ENCODE results near the gene HLA-DMB. TPM values are rescaled to one million over a fixed set of nuclear protein-coding genes. Genes with fewer than 3 reads are reported as not detected.

Gene HLA-DMB
- total RNA-seq (2014; rRNA removed; shearing (Covaris generic)): 2.5 and 3.1 TPM in 2 replicates

GRCh38 chr6:32940656-32941213 is at the start of gene HLA-DMB:
Gene HLA-DMB, minus strand, starts transcription at chr6:32941028. Its CDS starts 221 bp downstream, at chr6:32940807.
- DNase-seq (ENCODE audit: low read depth): peak; percentile 76

DNA sequence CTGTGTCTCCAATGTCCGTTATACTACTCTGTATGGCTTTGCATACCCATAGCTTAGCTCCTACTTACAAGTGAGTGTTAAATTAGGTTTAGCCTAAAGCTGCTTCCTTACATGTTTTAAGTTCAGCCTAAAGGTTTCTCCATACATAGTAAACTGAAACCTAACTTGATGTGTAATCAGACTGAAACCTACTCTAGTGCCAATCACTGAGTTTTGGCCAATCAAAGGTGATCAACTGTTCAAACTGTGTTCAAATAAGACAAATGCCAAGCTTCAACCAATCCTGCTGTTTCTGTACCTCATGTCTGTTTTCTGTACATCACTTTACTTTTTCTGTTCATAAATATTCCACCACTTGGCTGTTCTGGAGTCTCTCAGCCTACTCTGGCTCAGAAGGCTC is 48.5 kb upstream of the HLA-DMB start:
- no peak for DNase-seq (ENCODE audit: low read depth)

DNA sequence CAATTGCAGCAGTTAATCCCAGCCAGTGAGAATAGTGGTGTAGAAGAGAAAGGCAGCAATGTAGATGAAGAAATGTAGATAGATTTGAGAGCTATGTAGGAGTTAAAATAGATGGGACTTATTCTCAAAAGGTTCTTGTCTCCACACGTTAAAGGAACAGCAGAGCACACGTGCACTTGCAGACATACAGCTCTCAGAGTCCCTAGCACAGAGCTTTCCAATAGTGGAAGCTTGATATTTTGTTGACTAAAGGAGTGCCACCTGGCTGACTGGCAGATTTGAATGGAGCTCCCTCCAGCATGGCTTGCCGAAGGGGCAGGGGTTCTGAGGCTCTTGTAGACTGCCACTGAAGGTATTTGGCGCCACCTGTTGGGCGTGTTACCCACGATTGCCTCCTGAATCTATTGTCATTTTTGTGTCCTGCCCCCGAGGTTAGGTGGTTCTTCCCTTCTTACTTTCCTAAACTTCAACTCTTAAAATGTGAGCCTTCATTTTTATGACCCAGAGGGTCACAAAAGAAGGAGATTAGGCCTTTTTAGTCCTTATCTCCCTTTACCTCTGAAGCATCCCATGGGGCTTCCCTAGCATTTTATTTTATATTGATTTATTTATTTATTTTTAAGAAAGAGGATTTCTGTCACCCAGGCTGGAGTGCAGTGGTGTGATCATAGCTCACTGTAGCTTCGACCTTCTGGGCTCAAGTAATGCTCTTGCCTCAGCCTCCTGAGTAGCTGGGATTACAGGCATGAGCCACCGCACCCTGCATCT is 44.0 kb upstream of the HLA-DMB start:
- DNase-seq (ENCODE audit: low read depth): peak; percentile 81

GRCh38 chr6:32983964-32984621 is 43.3 kb upstream of the HLA-DMB start:
- DNase-seq (ENCODE audit: low read depth): no peak

DNA sequence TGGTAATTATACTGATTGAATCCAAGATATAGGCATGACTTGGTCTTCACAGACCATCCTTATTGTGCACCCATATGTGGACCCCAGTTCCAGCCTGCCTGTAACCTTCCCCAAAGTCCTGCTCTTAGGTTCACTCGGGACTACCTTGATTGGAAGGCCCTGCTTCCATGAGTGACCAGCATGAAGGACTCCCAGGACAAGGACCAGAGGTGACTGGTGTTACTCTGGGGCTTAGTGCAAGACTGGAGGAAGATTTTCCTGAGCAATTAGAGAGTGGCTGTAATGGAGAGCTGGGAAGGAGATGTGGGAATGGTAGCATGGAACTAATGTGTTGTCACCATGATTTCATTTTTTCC is 42.6 kb upstream of the HLA-DMB start:
- DNase-seq (ENCODE audit: low read depth): no peak

DNA sequence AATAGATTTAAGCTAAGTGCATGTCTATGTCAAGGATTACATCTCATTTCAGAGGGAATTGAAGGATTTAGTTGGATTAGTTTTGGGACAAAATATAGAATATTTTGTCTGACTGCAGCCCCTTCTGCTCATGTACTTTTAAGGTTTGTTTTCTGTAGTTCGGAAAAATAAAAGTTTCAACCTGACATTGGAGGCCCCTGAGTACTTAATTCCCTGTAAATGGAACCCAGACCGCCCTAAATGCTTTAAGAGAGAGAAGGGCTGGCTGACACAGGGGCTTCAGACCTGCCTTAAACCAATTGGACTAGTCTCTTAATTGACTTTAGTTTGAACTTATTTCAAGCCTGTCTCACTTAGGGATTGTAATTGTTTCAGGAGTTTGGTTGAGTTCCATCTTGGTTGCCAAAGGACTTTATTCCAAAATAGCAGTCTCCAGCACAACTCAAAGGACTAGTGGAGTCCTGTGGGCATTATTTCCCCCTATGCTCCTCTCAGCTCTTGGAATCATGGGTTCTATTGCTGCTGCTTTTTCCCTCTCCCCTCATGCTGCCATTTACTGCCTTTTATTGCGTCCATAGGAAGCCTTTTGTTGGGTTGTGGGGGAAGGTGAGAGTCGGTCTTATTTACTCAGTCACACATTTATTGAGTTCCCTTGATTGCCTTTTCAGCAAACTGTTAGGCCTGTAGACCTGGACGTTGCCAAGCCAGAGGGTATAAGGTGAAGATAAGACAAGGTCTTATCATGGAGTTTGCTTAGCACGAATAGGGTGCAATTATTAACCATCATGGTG is 42.1 kb upstream of the HLA-DMB start:
- no peak for DNase-seq (ENCODE audit: low read depth)

DNA sequence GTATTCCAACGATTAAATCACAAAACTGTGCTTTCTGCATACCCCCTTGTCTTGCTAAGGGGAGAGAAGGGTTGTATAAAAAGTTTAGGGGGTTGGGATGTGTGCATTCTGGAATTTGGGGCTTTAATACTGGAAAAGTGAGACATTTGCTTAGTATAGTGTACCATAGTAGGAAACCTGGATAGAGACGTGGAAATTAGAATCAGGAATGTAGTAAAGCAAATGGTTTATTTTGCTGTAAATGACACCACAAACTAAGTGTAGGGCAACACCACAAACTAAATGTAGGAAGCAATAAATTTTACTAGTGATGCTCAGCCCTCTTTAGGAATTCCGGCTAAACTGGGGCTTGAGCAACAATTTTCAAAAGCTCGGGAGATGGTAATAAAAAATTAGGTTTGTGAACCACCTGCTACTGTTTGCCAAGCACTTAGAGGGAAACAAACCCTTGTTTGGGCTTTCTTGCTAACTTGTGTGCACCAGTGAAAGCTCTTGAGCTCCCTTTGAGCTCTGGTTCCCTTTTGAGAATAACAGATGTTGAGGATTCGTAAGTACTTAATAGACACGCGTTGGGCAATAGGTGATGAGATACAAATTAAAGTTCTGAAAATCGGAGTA is 41.4 kb upstream of the HLA-DMB start:
- DNase-seq (ENCODE audit: low read depth): no peak

- no peak for DNase-seq (ENCODE audit: low read depth)
Measured at GRCh38 chr6:32980488-32981038, 39.7 kb upstream of the HLA-DMB start.

- DNase-seq (ENCODE audit: low read depth): no peak
Measured at GRCh38 chr6:32979720-32980487, 39.1 kb upstream of the HLA-DMB start.

DNA sequence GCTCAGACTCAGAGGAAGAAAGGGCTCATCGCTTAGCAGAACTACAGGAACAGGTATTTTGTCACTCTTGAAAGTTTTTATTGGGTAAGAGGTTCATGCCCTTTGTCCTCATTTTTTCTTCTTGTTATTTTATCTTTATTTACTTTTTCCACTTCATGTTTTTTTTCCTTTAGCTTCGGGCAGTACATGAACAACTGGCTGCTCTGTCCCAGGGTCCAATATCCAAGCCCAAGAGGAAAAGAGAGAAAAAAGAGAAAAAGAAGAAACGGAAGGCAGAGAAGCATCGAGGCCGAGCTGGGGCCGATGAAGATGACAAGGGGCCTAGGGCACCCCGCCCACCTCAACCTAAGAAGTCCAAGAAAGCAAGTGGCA is 37.1 kb upstream of the HLA-DMB start:
- DNase-seq (ENCODE audit: low read depth): no peak

DNA sequence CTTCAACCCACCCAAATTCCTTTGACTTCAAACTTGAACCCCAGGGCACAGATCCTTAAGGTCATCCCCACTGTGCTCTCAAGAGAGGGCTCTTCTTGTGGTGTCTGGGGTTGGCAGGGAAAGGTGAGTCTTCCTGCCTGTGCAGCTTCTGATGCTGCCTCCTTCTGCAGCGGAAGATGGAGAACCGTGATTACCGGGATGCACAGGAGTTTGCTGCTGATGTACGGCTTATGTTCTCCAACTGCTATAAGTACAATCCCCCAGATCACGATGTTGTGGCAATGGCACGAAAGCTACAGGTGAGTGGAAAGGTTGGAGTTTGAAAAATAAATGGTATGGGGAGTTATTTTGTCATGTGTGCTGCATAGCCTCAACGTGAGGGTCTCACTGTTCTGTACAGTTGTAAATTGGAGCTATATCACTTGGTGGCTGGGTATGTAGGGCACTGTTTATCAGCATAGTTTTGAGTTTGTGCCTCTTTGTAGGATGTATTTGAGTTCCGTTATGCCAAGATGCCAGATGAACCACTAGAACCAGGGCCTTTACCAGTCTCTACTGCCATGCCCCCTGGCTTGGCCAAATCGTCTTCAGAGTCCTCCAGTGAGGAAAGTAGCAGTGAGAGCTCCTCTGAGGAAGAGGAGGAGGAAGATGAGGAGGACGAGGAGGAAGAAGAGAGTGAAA is 36.6 kb upstream of the HLA-DMB start:
- no peak for DNase-seq (ENCODE audit: low read depth)

- no peak for DNase-seq (ENCODE audit: low read depth)
Measured at GRCh38 chr6:32976334-32977069, 35.7 kb upstream of the HLA-DMB start.

DNA sequence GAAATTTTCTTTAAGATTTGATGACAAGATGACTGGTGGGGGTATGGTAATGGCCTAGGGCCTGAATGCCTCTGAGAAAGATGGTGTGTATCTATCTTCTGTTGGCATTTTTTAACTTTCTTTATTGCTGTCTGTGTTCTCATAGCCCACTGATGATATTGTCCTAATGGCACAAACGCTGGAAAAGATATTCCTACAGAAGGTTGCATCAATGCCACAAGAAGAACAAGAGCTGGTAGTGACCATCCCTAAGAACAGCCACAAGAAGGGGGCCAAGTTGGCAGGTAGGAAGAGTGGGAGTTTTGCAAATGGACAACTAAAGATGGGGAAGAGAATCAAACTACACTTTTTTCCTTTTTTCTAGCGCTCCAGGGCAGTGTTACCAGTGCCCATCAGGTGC is 35.1 kb upstream of the HLA-DMB start:
- DNase-seq (ENCODE audit: low read depth): no peak

GRCh38 chr6:32974541-32975308 is 33.9 kb upstream of the HLA-DMB start:
- DNase-seq (ENCODE audit: low read depth): no peak

- DNase-seq (ENCODE audit: low read depth): peak; percentile 53
Measured at GRCh38 chr6:32974016-32974333, 33.1 kb upstream of the HLA-DMB start.

DNA sequence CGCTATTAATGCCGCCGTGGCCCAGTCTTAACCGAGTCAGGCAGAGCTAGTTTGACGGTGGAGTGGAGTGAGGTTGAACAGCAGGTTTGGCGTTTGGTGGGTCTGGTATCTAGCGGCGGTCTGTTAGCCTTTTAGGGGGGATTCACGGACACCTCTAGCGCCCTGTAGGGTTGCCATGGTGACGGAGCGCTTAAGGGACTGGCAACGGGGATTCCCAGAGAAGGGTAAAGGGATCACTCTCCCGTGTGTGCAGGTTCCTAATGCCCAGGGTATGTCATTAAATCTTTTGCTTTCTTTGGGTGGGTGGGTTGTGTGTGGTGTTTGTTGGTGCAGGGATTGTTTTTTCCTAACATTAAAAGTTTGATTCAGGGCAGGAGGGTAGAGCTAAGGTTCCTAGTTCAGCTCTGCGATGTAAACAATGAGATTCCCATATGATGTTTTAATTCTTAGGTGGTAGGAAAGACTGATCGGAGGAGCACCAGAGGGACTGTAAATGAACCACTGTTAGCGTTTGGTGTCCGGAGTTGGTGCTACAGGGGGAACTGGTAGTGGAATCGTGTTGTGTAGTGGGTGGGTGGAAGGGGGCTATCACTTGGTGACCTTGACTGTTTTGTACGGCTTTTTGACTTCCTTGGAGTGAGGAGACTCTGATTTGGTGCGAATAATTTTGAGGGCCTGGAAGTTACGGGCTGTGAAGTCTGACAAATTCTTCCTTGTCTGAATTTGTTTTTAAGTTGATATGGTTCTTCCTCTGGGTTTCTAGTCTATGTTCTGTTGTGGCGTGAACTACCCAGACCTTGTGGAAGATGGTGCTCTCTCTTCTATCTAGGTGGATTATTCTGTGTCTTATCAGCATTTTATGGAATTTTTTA is 32.6 kb upstream of the HLA-DMB start:
- peak; percentile 55 for DNase-seq (ENCODE audit: low read depth)

- DNase-seq (ENCODE audit: low read depth): no peak
Measured at GRCh38 chr6:32972353-32973143, 31.7 kb upstream of the HLA-DMB start.

Measured in RPMI7951 (cell line).